ENCODE results near the gene WNT11.

The WNT11 gene

DNA sequence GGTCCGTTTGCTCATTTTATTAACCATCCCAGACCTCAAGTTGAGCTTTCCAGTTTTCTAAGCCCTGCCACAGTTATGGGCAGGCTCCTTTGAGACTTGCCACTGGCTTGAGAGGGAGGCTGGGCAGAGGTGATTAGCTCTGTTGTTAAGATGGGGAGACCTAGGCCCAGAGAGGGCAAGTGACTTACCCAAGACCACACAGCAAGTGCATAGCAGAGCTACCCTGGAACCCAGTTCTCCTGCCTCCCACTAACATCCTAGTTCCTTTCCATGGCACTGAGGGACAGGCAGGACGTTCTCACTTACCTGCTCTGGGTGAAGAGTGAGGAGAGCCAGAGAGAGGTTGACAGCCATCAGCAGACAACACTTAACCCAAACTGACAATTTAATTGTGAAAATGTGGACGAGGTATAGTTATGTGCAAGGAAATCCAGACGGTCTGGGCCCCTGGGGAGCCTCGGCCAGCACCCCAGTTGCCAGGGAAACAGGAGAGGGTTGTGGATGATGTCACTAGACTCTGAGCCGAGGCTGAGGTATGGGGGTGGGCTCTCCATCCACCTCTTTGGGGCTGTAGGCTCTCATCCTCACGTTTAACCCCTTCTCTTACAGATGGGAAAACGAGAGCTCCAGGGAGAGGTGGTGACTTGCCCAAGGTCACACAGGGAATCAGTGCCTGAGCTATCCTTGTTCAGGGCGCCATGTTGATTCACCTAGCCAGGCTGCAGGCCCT lies 12.3 kb upstream of the WNT11 start:
- DNase-seq = no peak
- POLR2A ChIA-PET = interaction anchor here (0.7 kb wide), 1 partner anchor 11 kb away, joined by 3 read pairs; no protein-coding TSS in a partner anchor
- no peak overlapping the region for H3K4me3 ChIP-seq (ENCODE audit: control insufficient read depth in 1 of 7, extremely low read depth in 1 of 7, insufficient read depth in 4 of 7, low read depth in 2 of 7, low read length in 6 of 7)
- CTCF ChIA-PET = interaction anchor here (0.7 to 2.6 kb wide), 7 partner anchors 8 to 37 kb away, joined by 3 to 11 read pairs (median 4); no protein-coding TSS in a partner anchor
- H3K36me3 ChIP-seq (ENCODE audit: control insufficient read depth in 4 of 4, insufficient read depth in 4 of 4, low read length in 3 of 4) = no peaks in the 10 kb centered on the region
- no peak overlapping the region for H3K27ac ChIP-seq (ENCODE audit: insufficient read depth in 1 of 2, low read depth in 1 of 2, low read length in 2 of 2, poor library complexity in 1 of 2, severe bottlenecking in 2 of 2)
- no peaks in the 10 kb centered on the region for H3K9me3 ChIP-seq (ENCODE audit: control extremely low read depth in 1 of 5, control insufficient read depth in 4 of 5, insufficient read depth in 2 of 5, low read depth in 1 of 5, low read length in 4 of 5)
- H3K27me3 ChIP-seq (replicated peaks in 2 of 5; ENCODE audit: control insufficient read depth in 4 of 5, insufficient read depth in 5 of 5, low read length in 4 of 5) = peaks cover 0 to 6% (median 3%) of the 10 kb centered on the region in 5 experiments
- no peaks in the 10 kb centered on the region for H3K4me1 ChIP-seq (ENCODE audit: control extremely low read depth in 1 of 4, control insufficient read depth in 4 of 4, insufficient read depth in 4 of 4, low read length in 3 of 4)
- WGBS (ENCODE audit: insufficient coverage) = 100% methylated on average over 1 of the region's 9 CpGs

DNA sequence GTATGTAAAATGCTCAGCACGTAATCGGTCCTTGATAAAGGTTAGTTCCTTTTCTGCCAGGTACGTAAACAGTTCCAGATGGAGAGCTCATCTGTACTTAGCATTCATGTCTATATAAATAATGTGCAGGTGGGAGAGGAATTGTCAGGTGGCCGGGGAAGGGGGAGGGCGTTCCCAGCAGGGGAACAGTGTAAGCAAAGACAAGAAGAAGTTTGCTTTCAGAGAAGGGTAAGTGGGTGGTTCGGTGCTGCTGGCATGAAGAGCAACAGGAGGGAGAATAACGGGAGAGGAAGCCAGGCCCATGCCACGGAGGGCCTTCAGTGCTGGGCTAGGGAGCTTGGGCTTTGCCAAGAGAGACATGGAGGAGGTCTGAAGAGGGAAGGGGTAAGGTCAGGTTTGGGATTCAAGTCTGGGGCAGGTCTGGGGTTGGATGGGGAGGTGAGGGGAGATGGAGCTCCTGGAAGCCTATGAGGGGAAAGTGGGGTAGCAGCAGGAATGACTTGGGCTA lies 11.4 kb upstream of the WNT11 start:
- Histone ChIP-seq H3K36me3 (ENCODE audit: control insufficient read depth in 4 of 4, insufficient read depth in 4 of 4, low read length in 3 of 4) (no peaks in the 10 kb centered on the region), H3K27ac (ENCODE audit: insufficient read depth in 1 of 2, low read depth in 1 of 2, low read length in 2 of 2, poor library complexity in 1 of 2, severe bottlenecking in 2 of 2) (no peak overlapping the region), H3K4me1 (ENCODE audit: control extremely low read depth in 1 of 4, control insufficient read depth in 4 of 4, insufficient read depth in 4 of 4, low read length in 3 of 4) (peaks cover 0 to 6% (median 0%) of the 10 kb centered on the region in 4 experiments), H3K9me3 (ENCODE audit: control extremely low read depth in 1 of 5, control insufficient read depth in 4 of 5, insufficient read depth in 2 of 5, low read depth in 1 of 5, low read length in 4 of 5) (no peaks in the 10 kb centered on the region), H3K4me3 (ENCODE audit: control insufficient read depth in 1 of 7, extremely low read depth in 1 of 7, insufficient read depth in 4 of 7, low read depth in 2 of 7, low read length in 6 of 7) (no peak overlapping the region), H3K27me3 (replicated peaks in 2 of 5; ENCODE audit: control insufficient read depth in 4 of 5, insufficient read depth in 5 of 5, low read length in 4 of 5) (peaks cover 1 to 15% (median 11%) of the 10 kb centered on the region in 5 experiments)
- CTCF ChIA-PET = interaction anchor here (1.5 to 2.6 kb wide), 2 partner anchors 9 to 10 kb away, joined by 4 to 11 read pairs; no protein-coding TSS in a partner anchor
- 85% methylated on average over 7 of the region's 8 CpGs for WGBS (ENCODE audit: insufficient coverage)
- no peak for DNase-seq
- POLR2A ChIA-PET = interaction anchor here (0.7 kb wide), 1 partner anchor 10 kb away, joined by 3 read pairs; no protein-coding TSS in a partner anchor

DNA sequence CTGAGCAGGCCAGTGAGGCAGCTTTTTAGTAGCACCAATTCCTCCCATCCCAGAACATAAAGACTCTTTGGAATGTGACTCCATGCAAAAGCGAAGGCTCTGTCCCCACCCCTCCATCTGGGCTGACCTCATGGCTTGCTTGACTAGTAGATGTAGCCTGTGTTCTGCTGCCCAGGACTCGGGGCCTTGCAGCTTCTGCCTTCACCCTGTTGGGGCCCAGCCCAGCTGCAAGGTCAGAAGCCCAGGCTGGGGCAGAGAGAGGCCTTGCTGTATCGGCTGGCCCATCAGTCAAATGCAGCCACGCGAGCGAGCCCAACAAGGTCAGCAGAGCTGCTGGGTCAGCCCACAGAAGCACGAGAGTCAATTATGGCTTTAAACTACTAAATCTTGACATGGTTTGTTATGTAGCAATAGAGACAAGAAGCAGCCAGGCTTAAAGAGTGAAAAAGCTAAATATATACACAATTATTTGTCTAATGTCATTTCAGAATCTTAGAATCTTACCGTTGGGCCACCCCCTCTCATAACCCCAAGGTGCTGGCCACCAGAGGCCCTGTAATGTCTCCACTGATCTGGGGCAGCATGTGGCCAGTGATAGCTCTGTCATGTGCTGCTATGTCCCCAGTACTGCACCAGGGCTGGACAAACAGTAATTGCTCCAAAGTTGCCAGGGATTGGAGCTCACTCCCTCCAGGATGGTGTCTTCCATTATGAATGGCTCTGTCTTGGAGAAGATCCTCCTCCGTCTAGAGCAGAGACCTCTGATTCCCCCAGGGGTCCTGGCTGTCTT lies 10.4 kb upstream of the WNT11 start:
- Histone ChIP-seq H3K4me1 (ENCODE audit: control extremely low read depth in 1 of 4, control insufficient read depth in 4 of 4, insufficient read depth in 4 of 4, low read length in 3 of 4) (peaks cover 0 to 8% (median 0%) of the 10 kb centered on the region in 4 experiments), H3K36me3 (ENCODE audit: control insufficient read depth in 4 of 4, insufficient read depth in 4 of 4, low read length in 3 of 4) (no peaks in the 10 kb centered on the region), H3K4me3 (ENCODE audit: control insufficient read depth in 1 of 7, extremely low read depth in 1 of 7, insufficient read depth in 4 of 7, low read depth in 2 of 7, low read length in 6 of 7) (no peak overlapping the region), H3K9me3 (ENCODE audit: control extremely low read depth in 1 of 5, control insufficient read depth in 4 of 5, insufficient read depth in 2 of 5, low read depth in 1 of 5, low read length in 4 of 5) (no peaks in the 10 kb centered on the region), H3K27me3 (replicated peaks in 2 of 5; ENCODE audit: control insufficient read depth in 4 of 5, insufficient read depth in 5 of 5, low read length in 4 of 5) (peaks cover 9 to 25% (median 20%) of the 10 kb centered on the region in 5 experiments), H3K27ac (ENCODE audit: insufficient read depth in 1 of 2, low read depth in 1 of 2, low read length in 2 of 2, poor library complexity in 1 of 2, severe bottlenecking in 2 of 2) (no peak overlapping the region)
- ChIA-PET POLR2A (no interaction called here), CTCF (interaction anchor here (2.6 kb wide), 1 partner anchor 8 kb away, joined by 11 read pairs; no protein-coding TSS in a partner anchor)
- 96% methylated on average over 3 of the region's 9 CpGs for WGBS (ENCODE audit: insufficient coverage)
- no peak for DNase-seq

DNA sequence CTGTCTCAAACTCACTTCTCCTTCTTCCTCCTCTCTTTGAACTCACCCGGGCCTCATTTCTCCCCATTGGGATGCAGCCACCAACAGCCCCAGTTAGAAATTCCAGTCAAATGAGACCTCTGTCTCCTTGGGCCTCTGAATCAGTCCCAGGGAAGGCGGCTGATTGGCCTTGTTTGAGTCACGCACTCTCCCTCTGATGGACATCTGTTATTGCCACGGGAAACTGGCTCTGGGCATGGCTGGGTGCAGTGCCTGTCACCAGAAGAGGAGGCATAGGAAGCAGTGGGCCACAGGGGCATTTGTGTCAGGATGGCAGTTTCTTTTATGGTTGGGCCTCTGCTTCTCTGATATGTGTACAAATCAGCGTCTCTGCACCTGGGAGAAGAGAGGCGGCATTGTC lies 9.6 kb upstream of the WNT11 start:
- peaks cover 17 to 33% (median 28%) of the 10 kb centered on the region in 5 experiments for H3K27me3 ChIP-seq (replicated peaks in 2 of 5; ENCODE audit: control insufficient read depth in 4 of 5, insufficient read depth in 5 of 5, low read length in 4 of 5)
- 82% methylated on average over 6 of the region's 6 CpGs for WGBS (ENCODE audit: insufficient coverage)
- ChIA-PET POLR2A (no interaction called here), CTCF (interaction anchor here (1.0 kb wide), 1 partner anchor 103 kb away, joined by 3 read pairs; no protein-coding TSS in a partner anchor)
- no peak overlapping the region for H3K4me3 ChIP-seq (ENCODE audit: control insufficient read depth in 1 of 7, extremely low read depth in 1 of 7, insufficient read depth in 4 of 7, low read depth in 2 of 7, low read length in 6 of 7)
- no peak overlapping the region for H3K27ac ChIP-seq (ENCODE audit: insufficient read depth in 1 of 2, low read depth in 1 of 2, low read length in 2 of 2, poor library complexity in 1 of 2, severe bottlenecking in 2 of 2)
- no peaks in the 10 kb centered on the region for H3K9me3 ChIP-seq (ENCODE audit: control extremely low read depth in 1 of 5, control insufficient read depth in 4 of 5, insufficient read depth in 2 of 5, low read depth in 1 of 5, low read length in 4 of 5)
- H3K4me1 ChIP-seq (ENCODE audit: control extremely low read depth in 1 of 4, control insufficient read depth in 4 of 4, insufficient read depth in 4 of 4, low read length in 3 of 4) = peaks cover 0 to 11% (median 2%) of the 10 kb centered on the region in 4 experiments
- DNase-seq = no peak
- no peaks in the 10 kb centered on the region for H3K36me3 ChIP-seq (ENCODE audit: control insufficient read depth in 4 of 4, insufficient read depth in 4 of 4, low read length in 3 of 4)

DNA sequence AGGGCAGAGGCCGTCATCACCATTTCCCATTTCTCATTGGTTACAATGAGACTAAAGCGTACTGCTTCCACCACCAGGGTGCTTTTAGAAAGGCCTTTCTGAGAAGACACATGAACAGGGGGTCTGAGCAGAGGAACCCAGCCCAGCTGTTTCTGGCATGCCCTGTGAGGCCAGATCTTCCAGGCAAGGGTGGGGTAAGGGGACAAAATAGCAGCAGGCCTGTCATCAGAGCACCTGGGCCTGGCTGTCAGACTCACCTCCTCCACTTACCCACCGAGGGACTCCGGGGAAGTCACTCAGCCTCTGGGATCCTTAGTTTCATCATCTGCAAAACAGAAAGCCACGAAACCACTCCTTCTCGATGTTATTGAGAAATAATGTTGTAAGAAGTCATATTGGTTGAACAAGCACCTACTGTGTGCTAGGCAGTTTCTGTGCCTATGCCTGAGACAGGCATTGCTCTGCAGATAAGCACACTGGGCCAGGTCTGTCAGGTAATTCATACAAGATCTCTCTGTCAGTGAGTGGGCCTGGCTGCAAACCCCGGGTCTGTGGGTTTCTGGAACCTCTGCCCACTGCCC lies 8.8 kb upstream of the WNT11 start:
- Histone ChIP-seq H3K27me3 (replicated peaks in 2 of 5; ENCODE audit: control insufficient read depth in 4 of 5, insufficient read depth in 5 of 5, low read length in 4 of 5) (peaks cover 16 to 39% (median 29%) of the 10 kb centered on the region in 5 experiments), H3K4me3 (ENCODE audit: control insufficient read depth in 1 of 7, extremely low read depth in 1 of 7, insufficient read depth in 4 of 7, low read depth in 2 of 7, low read length in 6 of 7) (no peak overlapping the region), H3K4me1 (ENCODE audit: control extremely low read depth in 1 of 4, control insufficient read depth in 4 of 4, insufficient read depth in 4 of 4, low read length in 3 of 4) (peaks cover 0 to 19% (median 11%) of the 10 kb centered on the region in 4 experiments), H3K9me3 (ENCODE audit: control extremely low read depth in 1 of 5, control insufficient read depth in 4 of 5, insufficient read depth in 2 of 5, low read depth in 1 of 5, low read length in 4 of 5) (no peaks in the 10 kb centered on the region), H3K36me3 (ENCODE audit: control insufficient read depth in 4 of 4, insufficient read depth in 4 of 4, low read length in 3 of 4) (no peaks in the 10 kb centered on the region), H3K27ac (ENCODE audit: insufficient read depth in 1 of 2, low read depth in 1 of 2, low read length in 2 of 2, poor library complexity in 1 of 2, severe bottlenecking in 2 of 2) (no peak overlapping the region)
- DNase-seq = peak in 2 of 3 donors; percentile 20 to 24
- ChIA-PET CTCF (interaction anchor here (1.0 kb wide), 1 partner anchor 104 kb away, joined by 3 read pairs; no protein-coding TSS in a partner anchor), POLR2A (no interaction called here)
- WGBS (ENCODE audit: insufficient coverage) = 71% methylated on average over 5 of the region's 7 CpGs

DNA sequence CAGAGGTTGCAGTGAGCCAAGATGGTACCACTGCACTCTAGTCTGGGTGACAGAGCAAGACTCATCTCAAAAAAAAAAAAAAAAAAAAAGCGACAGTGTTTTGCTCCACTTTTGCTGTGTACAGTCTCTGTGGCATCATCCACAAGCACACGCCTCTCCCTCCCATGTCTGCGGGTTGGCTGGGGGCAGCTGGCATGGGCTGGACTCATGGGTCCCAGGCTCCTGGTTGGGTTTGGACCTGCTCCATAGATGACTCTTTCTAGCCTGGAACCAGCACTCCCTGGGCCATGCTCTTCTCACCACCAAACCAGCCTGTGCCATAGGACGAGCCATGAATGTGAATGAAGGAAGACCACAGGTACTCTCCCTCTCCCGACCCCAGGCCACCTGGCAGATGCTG lies 7.9 kb upstream of the WNT11 start:
- Histone ChIP-seq H3K27ac (ENCODE audit: insufficient read depth in 1 of 2, low read depth in 1 of 2, low read length in 2 of 2, poor library complexity in 1 of 2, severe bottlenecking in 2 of 2) (no peak overlapping the region), H3K36me3 (ENCODE audit: control insufficient read depth in 4 of 4, insufficient read depth in 4 of 4, low read length in 3 of 4) (no peaks in the 10 kb centered on the region), H3K4me3 (ENCODE audit: control insufficient read depth in 1 of 7, extremely low read depth in 1 of 7, insufficient read depth in 4 of 7, low read depth in 2 of 7, low read length in 6 of 7) (no peak overlapping the region), H3K4me1 (ENCODE audit: control extremely low read depth in 1 of 4, control insufficient read depth in 4 of 4, insufficient read depth in 4 of 4, low read length in 3 of 4) (peaks cover 0 to 28% (median 20%) of the 10 kb centered on the region in 4 experiments), H3K9me3 (ENCODE audit: control extremely low read depth in 1 of 5, control insufficient read depth in 4 of 5, insufficient read depth in 2 of 5, low read depth in 1 of 5, low read length in 4 of 5) (no peaks in the 10 kb centered on the region), H3K27me3 (replicated peaks in 2 of 5; ENCODE audit: control insufficient read depth in 4 of 5, insufficient read depth in 5 of 5, low read length in 4 of 5) (peaks cover 16 to 47% (median 29%) of the 10 kb centered on the region in 5 experiments)
- WGBS (ENCODE audit: insufficient coverage) = no CpG with 5 or more reads among the region's 5 CpGs
- POLR2A ChIA-PET = no interaction called here
- CTCF ChIA-PET = no interaction called here
- no peak for DNase-seq
